ENCODE results near the gene SEMA5B.

SEMA5B gene

GRCh38 chr3:122942239-122942638 lies 85.3 kb downstream of the SEMA5B start:
- no peak for ATAC-seq

DNA sequence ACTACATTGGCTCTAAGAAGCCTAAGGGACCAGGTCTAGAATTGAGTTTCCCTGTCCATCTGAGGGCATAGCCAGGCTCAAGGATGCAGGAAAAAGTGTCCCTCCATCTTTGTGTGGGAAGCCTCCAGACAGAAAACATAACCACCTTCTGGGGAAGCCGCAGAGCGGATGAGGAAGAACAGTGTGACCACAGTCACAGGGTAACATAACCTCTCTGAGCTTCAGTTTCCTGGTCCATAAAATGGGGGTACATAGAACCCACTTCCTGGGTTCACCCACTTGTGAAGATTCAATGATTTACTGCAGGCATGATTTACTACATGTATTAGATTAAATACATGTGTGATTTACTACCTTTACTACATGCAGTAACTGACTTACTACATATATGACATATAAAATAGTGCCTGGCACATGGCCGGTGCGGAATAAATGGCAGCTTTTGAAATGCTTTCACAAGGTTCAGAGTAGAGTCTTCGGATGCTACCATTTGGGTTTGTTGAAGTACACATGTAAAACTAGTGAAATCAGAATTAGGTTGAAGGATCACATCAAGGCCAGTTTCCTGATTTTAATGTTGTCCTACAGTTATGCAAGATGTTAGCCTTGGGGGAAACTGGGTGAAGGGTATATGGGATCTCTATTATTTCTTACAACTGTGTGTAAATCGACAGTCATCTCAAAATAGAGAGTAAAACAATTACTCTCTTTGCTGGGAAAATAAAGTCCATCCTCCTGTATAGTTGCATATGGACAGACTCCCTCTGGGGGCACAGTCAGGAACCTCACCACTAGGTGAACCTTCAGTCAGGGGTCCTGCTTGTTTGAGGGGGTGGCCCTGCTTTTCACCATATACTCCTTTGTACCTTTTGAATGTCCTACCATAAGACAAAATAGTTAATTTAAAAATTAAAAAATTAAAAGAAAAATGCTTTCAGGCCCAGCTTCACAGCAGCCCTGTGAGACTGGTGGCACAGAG lies 86.0 kb downstream of the SEMA5B start:
- ATAC-seq = no peak

DNA sequence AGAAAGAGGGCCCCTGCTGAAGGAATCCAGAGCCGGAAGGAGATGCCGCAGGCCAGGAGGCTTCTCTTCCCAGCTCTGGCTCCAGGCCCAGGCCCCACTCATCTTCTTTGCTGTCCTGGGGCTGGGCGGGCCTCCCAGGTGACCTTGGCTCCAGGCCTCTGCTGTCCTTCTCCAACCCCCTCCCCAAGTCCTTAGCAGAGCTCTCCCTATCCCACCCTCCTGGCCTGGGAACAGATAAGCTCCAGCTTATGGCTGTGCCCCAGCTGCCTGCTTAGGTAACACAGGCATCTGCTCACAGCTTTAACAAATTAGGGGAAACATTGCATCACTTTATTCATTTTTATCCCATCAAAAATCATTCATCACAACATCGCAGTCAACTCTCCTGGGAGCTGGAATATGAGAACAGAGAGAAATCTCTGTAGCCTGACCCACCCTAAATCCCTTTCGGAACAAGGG lies 86.9 kb downstream of the SEMA5B start:
- no peak for ATAC-seq

DNA sequence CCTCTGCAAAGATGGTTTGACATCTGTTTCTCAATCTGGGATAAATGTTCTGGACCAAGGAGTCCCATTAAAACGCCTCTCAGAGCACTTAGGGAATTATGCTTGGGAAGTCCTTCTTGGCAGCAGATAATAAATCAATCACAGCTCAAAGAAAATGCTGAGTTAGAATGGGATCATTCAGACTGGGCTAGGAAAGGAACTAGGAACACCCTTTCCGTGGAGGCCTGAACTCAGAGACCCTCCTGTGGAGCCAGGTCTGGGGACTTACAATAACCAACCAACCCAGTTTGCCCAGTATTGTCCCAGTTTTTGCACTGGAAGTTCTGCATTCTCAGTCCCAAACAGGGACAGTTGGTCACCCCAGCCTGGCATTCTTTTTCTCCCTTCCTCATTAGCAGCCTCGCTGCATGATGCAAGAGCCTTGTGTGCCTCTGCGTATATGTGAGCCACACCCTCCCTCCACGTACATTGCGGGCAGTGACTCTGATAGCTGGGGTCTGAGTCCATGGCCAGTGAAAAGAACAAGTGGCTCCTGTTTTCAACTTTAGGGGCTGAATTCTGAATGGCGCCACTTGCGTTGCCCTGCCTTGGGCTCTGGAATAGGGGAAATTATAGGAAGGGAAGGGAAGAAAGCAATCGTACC lies 88.7 kb downstream of the SEMA5B start:
- no peak for ATAC-seq

DNA sequence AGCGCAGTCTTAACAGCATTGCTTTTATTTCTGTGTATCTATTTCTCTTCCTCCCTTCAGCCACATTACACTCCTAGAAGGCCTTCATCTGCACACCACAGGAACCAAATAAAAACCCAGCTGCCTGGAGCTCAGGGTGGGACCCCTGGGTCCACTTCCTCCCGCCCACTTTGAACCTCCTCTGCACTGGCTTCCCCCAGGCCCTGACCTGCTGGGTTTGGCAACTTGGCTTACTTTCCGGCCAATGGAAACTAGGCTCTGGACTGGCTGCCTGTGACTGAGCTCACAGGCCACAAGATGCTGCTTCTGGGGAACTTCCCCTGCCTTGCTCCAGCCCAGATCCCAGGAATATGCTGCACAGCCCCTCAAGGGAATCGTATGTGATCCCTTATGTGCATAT lies 89.8 kb downstream of the SEMA5B start:
- ATAC-seq = no peak

- ATAC-seq = no peak
Measured at GRCh38 chr3:122936986-122937385, 90.6 kb downstream of the SEMA5B start.

GRCh38 chr3:122936335-122936734 lies 91.2 kb downstream of the SEMA5B start:
- no peak for ATAC-seq

DNA sequence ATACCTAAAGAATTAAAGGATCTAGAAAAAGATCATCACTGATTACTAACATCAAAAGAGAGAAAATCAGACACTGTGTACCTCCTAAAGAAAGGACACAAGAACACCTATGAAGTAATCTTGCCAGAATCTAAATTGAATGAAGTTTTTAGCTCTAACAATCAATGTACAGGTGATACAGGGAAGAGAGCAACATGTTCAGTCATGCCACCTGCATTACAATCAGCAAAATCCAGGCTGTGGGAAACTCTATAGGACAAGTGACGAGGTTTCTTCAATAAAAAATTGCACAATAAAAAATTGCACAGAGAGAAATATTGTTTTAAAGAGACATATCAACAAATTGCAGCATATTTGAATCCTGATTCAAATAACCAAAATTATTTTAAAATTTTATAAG lies 93.3 kb downstream of the SEMA5B start:
- ATAC-seq = no peak

- ATAC-seq = no peak
Measured at GRCh38 chr3:122932251-122932967, 95.2 kb downstream of the SEMA5B start.

GRCh38 chr3:122931636-122932035 lies 95.9 kb downstream of the SEMA5B start:
- no peak for ATAC-seq

GRCh38 chr3:122930063-122930997 lies 97.2 kb downstream of the SEMA5B start:
- no peak for ATAC-seq

DNA sequence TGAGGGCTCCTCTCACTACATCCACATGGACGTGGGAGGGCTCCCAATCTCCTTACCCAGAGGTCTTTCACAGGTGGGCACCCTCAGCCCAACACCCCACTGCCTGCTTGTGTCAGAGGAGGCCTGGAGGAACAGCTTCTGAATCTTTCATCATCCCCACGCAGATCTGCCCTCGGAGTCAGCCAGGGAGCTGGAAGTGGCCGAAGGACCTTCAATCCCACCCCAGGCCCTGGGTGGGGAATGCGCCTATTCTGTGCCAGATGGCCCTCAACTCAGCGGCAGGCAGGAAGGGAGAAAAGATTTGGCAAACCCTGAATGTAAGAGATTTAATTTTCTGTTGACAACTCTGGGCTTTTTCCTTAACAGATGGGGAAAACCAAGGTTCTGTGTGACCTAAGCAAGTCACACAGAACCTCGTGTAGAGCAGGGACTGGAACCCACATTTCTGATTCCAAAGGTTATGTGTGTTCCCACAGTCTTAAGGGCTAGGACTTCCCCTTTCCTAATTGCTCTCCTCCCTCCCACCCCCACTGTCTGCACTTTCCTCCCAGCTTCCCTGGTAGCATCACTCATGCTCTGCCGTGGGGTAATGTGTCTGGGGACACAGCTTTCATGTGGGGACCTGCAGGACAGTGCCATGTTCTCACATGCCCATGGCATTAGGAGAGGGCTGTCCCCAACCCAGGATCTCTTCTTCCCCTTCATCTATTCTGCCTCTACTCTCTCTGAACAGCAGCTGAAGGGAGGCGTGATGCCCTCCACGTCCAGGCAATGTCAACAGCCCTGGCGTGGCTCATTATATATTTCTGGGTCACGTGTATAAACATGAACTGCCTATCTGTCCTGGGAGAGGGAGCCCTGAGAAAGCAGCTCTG lies 98.1 kb downstream of the SEMA5B start:
- no peak for ATAC-seq

DNA sequence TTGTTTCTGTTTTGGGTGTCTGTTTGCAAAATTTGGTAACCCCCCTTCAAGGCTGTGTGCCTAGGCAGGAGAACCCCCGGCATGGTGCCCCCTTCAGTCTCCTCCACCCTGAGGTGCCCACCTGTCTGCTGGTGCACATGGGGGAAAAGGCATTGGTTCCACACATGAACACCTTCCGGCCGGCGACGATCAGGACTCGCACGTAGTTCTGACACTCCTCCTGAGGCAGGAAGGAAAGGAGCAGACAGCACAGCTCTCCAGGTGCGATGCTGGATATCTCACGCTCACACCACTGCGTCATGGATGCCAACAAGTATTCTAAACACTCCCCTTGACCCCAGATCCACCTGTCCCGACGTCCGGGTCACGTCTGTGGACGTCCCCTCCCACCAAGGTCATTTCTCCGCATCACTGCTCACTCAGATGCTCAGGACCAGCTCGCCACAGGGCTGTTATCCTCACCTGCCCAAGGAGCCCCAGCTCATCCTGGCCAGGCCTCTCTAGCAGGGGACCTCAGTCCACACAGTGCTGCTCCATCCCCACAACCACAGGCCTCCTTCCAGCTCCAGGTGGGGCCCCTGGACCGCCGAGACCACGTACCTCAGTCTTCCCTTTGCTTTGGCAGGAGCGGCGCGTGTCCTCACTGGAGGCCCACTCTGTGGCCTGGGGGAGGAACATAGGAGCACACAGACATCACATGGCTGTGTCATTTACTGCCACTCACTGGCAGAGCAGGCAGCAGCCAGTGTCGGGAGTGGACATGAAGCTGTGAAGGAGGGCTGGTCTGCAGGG lies 99.0 kb downstream of the SEMA5B start:
- ATAC-seq = peak in 1 of 2 donors; percentile 13

- ATAC-seq = no peak
Measured at GRCh38 chr3:122927726-122928125, 99.8 kb downstream of the SEMA5B start.

DNA sequence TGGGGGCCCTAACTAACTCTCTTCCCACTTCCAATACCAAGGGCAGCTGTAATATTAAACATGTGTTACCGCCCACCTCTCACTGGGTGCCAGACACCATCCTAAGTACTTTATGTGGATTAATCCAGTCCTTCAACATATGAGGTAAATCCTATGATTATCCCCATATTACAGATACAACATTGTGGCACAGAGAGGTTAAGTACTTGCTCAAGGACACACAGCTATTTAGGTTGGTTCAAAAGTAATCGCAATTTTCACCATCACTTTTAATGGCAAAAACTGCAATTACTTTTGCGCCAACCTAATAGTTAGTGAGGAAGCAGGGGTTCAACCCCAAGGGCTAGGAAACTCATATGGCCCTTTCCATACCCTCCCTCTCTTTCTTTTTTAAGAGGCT lies 100.8 kb downstream of the SEMA5B start:
- ATAC-seq = no peak

- no peak for ATAC-seq
Measured at GRCh38 chr3:122926322-122926721, 101.2 kb downstream of the SEMA5B start.

DNA sequence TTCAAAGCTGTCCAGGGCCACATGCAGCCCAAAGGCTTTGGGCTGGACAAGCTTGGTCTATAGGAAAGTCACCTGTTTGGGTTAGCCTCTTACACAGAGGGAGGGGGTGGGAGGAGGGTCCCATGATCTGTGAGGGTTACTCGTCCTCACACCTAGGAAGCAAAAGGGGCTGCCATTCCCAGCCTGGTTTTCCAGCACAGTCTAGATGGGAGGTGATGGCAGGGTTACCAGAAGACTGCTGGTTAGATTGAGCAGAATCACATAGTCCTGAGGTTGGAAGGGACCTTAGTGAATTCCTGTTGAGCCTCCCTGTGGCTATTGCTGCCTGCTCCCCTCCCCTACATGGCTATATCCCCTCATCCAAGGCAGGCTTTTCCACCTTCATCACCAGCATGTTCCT lies 101.8 kb downstream of the SEMA5B start:
- ATAC-seq = no peak

- no peak for ATAC-seq
Measured at GRCh38 chr3:122924056-122924455, 103.5 kb downstream of the SEMA5B start.

DNA sequence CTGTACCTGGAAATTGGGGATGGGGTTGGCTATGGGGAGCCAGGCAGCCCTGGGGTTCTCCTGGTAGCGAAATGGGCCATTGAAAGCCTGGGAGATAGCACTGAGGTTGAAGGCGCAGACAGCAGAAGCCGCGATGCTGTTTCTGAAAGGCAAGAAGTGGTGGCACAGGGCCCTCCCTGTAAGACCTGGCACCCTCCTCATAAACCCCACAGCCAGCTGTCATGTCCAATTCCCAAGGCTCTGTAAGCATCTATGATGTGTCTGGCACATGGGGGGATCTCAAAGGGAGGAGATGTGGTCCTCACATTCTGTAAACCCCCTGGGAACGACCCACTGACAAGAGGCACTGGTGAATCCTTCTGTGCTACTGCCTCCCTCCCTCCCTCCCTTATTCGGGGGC lies 104.0 kb downstream of the SEMA5B start:
- no peak for ATAC-seq
